Esophagus squamous epithelium (tissue), 5 donors: ENCODE measurements around the gene FBH1. TPM values are rescaled to one million over a fixed set of nuclear protein-coding genes. Genes with fewer than 3 reads are reported as not detected.
"Not testable (repeated sequence)": the region's sequence is repeated elsewhere in the genome, so short reads cannot be mapped to it uniquely, and the experiment has no call there.

Source experiments
- DNase-seq: peaks from one replicate; lab custom pipeline; 2025; lab: John Stamatoyannopoulos, UW
- H3K27ac ChIP-seq, 4 donors: fragments of 200-600 bp; sonication (generic); one replicate each; pipeline ENCODE4 v1.5.1; 2016 to 2019; ENCODE audit warnings: mild to moderate bottlenecking in 1 of 4
- H3K27me3 ChIP-seq, 4 donors: fragments of 200-600 bp; sonication (generic); 1 replicate in 3 of 4; 2 replicates in 1 of 4; pipeline versions ENCODE4 v1.5.1 to v1.6.0; 2017 to 2021; ENCODE audit warnings: antibody characterized with exemption in 1 of 4
- H3K36me3 ChIP-seq, 3 donors: fragments of 200-600 bp; sonication (generic); one replicate each; pipeline ENCODE4 v1.5.1; 2016 to 2019
- H3K4me1 ChIP-seq, 3 donors: fragments of 200-600 bp; sonication (generic); one replicate each; pipeline ENCODE4 v1.5.1; 2017 to 2019
- H3K4me3 ChIP-seq, 4 donors: fragments of 200-600 bp; sonication (generic); 1 replicate in 3 of 4; 2 replicates in 1 of 4; pipeline ENCODE4 v1.5.1; 2016 to 2019; ENCODE audit warnings: mild to moderate bottlenecking in 2 of 4, moderate library complexity in 1 of 4
- H3K9me3 ChIP-seq, 3 donors: fragments of 200-600 bp; sonication (generic); one replicate each; pipeline ENCODE4 v1.5.1; 2016 to 2019
- CTCF ChIP-seq, 6 experiments: fragments of 450-650 bp in 4 of 6; fragments of 200-600 bp in 2 of 6; sonication (generic) in 2 of 6; IDR thresholded peaks; one replicate each; pipeline ENCODE4 v1.5.1; 2016 to 2019; ENCODE audit warnings: antibody characterized with exemption in 6 of 6, mild to moderate bottlenecking in 4 of 6, moderate library complexity in 4 of 6
- POLR2A ChIP-seq, 4 donors: fragments of 450-650 bp; IDR thresholded peaks; one replicate each; pipeline ENCODE4 v1.6.1; 2017; ENCODE audit warnings: antibody characterized with exemption in 4 of 4, mild to moderate bottlenecking in 4 of 4, moderate library complexity in 3 of 4
- WGBS, 2 donors: methylation state at CpG; one replicate each; pipeline ENCODE4 v1.1.5; 2018; 5-methylcytosine and 5-hydroxymethylcytosine counted together
- intact Hi-C: fragments of 100-400 bp; cut with DNase I; formaldehyde crosslinking; loops from one replicate; pipeline ENCODE4 v1.15.0; 2022
- total RNA-seq, 4 donors: library from RNA; depleted of rRNA; stranded (reverse); fragments of >200 nt; gene quantifications; one replicate each; pipeline ENCODE4 v1.1.0, GENCODE V29; 2016
- donor health status: DM: yes; HTN: yes; CAD: no.

Gene FBH1
- total RNA-seq, 4 donors from 2014 or later = 48.5 to 93.8 (median 54.1) TPM

DNA sequence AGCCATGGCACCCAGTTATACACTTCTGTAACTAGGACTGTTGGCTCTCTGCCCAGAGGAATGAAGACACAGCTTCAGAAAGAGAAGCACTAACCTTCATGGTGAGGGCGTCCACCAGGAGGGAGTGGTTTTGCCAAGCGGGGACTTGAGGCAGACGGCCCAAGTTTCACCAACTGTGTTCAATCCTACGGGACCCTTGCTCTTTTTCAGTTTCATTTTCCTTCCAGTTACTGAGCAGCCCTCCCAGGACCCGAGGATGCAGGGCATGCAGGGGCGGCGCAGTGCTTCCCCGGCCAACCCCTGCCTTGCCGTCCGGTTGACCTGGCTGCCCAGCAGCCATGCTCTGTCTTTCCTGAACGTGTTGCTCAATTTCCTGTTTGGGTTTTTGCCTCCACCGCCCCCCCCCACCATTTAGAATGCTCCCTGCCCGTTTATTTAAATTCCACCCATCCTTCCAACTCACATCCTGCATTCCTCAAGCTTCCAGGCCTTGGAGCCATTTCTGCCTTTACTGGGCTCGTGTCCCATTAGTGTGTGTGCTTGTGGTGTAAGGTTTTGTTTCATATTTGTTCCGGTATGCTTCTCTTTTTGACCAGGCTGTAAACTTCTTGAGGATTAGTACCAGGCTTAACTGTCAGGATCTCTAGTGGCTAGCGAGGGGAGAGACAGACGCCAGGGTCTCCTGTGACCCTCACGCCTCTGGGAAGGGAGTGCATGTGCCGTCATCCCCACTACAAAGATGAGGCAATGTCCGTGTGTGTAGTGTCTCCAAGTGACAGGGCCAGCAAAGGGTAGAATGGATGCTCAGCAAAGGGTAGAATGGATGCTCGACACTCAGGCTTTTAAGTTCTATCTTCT is 55.7 kb downstream of the FBH1 start:
- TF ChIP-seq POLR2A (IDR thresholded peaks at IDR 0.05) (peak in 1 of 4 donors; percentile 46), CTCF (IDR thresholded peaks at IDR 0.05) (no peak)
- WGBS, 2 donors = 26 to 28% methylated on average over 17 of the region's 21 CpGs
- intact Hi-C loops = no loop called here
- peak overlapping the region; percentile 56 to 95 (median 82) for H3K27ac ChIP-seq
- H3K36me3 ChIP-seq = no peaks in the 10 kb centered on the region
- no peaks in the 10 kb centered on the region for H3K9me3 ChIP-seq
- H3K4me3 ChIP-seq = peak overlapping the region in 3 of 4 donors; percentile 26 to 60 (median 26)
- no peaks in the 10 kb centered on the region for H3K27me3 ChIP-seq
- H3K4me1 ChIP-seq = peaks cover 28 to 75% (median 53%) of the 10 kb centered on the region in 3 donors
- no peak for DNase-seq

DNA sequence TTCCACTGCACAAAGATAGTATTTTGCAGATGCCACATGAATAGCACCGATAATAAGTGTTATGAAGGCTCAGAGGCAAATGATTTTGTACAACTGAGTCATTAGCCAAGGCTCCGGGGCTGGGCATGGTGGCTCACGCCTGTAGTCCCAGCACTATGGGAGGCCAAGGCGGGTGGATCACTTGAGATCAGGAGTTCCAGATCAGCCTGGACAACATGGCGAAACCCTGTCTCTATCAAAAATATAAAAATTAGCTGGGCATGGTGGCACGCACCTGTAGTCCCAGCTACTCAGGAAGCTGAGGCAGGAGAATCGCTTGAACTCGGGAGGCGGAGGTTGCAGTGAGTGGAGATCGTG is 56.4 kb downstream of the FBH1 start:
- peaks cover 28 to 78% (median 57%) of the 10 kb centered on the region in 3 donors for H3K4me1 ChIP-seq
- H3K27ac ChIP-seq = peak overlapping the region; percentile 56 to 95 (median 82)
- H3K36me3 ChIP-seq, H3K27me3 ChIP-seq, DNase-seq, intact Hi-C loops, H3K9me3 ChIP-seq: not testable (repeated sequence)
- H3K4me3 ChIP-seq = peak overlapping the region in 1 of 4 donors; percentile 60
- 89 to 90% methylated on average over 10 of the region's 10 CpGs for WGBS, 2 donors

DNA sequence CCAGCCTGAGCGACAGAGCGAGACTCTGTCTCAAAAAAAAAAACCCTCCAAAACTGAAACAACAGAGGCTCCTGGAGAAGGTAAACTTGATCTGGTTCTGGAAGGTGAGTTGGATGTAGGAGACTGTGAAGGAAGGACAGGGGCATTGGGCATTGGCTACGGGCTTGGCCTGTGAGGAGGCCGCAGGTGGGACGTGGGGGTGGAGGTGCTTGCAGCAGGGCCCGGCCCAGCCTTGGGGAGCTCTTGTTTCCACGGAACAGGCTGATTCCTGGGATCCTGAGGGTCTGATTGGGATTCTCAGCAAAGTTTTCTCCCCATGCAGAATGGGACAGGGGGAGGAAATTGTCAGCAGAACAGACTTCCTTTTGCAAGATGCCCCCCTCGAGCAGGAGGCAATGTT is 56.7 kb downstream of the FBH1 start:
- Histone ChIP-seq H3K4me1 (peaks cover 28 to 78% (median 58%) of the 10 kb centered on the region in 3 donors), H3K36me3 (peaks cover 0 to under 1% (median 0%) of the 10 kb centered on the region in 3 donors), H3K4me3 (no peak overlapping the region), H3K27me3 (no peaks in the 10 kb centered on the region), H3K27ac (peak overlapping the region in 3 of 4 donors; percentile 78 to 95 (median 85)), H3K9me3 (no peaks in the 10 kb centered on the region)
- no peak for DNase-seq
- WGBS, 2 donors = 80 to 92% methylated on average over 8 of the region's 8 CpGs
- TF ChIP-seq CTCF (IDR thresholded peaks at IDR 0.05) (no peak), POLR2A (IDR thresholded peaks at IDR 0.05) (no peak)
- intact Hi-C loops = no loop called here

GRCh38 chr10:5947471-5948207 is 57.6 kb downstream of the FBH1 start:
- Histone ChIP-seq H3K36me3 (peaks cover 0 to 9% (median 0%) of the 10 kb centered on the region in 3 donors), H3K27ac (peak overlapping the region in 1 of 4 donors; percentile 95), H3K27me3 (no peaks in the 10 kb centered on the region), H3K4me1 (peaks cover 23 to 73% (median 53%) of the 10 kb centered on the region in 3 donors), H3K4me3 (no peak overlapping the region), H3K9me3 (no peaks in the 10 kb centered on the region)
- 92 to 95% methylated on average over 14 to 17 of the region's 17 CpGs for WGBS, 2 donors
- TF ChIP-seq CTCF (IDR thresholded peaks at IDR 0.05) (no peak), POLR2A (IDR thresholded peaks at IDR 0.05) (no peak)
- no peak for DNase-seq
- intact Hi-C loops = no loop called here

DNA sequence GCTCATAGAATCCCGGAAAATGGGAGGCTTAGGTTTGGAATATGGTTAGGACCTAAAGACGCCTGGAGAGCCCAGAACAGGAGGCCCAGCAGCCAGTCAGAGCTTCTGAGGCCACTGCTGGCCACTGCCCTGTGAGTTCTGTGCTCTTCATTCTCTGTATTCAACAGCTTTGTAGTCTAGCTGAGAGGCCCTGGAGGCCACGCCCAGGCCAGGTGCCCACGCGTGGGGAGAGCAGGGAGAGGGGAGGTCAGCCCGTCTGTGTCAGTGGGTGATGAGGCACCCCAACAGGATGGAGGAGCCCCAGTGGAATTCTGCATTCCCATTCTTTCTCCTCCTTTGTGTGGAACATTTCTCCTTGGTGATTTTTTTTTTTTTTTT is 58.2 kb downstream of the FBH1 start:
- no peak overlapping the region for H3K4me3 ChIP-seq
- intact Hi-C loops = no loop called here
- WGBS, 2 donors = 82 to 92% methylated on average over 6 of the region's 6 CpGs
- no peak overlapping the region for H3K27ac ChIP-seq
- no peak for DNase-seq
- no peaks in the 10 kb centered on the region for H3K27me3 ChIP-seq
- H3K36me3 ChIP-seq = peaks cover 0 to 15% (median 0%) of the 10 kb centered on the region in 3 donors
- no peak for TF ChIP-seq POLR2A (IDR thresholded peaks at IDR 0.05)
- TF ChIP-seq CTCF (IDR thresholded peaks at IDR 0.05) = no peak
- no peaks in the 10 kb centered on the region for H3K9me3 ChIP-seq
- H3K4me1 ChIP-seq = peaks cover 23 to 69% (median 51%) of the 10 kb centered on the region in 3 donors
